D721Med (cell line): ENCODE results near the gene DAW1.

Experiments used
- DNase-seq: peaks from one replicate; pipeline ENCODE4 v3.0.0; 2011; ENCODE audit warnings: low spot score; ENCODE audit not compliant: insufficient read length
- FAIRE-seq: peaks from 2 replicates; lab custom pipeline; 2011; peaks lifted over from hg19 to GRCh38; lab: Jason Lieb, UNC
- TF ChIP-seq, protein P1 (sequence below): IDR thresholded peaks from 2 replicates; pipeline ENCODE4 v1.5.1; 2012; ENCODE audit warnings: mild to moderate bottlenecking, control low read depth; ENCODE audit not compliant: insufficient read depth; ENCODE audit errors: missing control alignments

DAW1 gene

DNA sequence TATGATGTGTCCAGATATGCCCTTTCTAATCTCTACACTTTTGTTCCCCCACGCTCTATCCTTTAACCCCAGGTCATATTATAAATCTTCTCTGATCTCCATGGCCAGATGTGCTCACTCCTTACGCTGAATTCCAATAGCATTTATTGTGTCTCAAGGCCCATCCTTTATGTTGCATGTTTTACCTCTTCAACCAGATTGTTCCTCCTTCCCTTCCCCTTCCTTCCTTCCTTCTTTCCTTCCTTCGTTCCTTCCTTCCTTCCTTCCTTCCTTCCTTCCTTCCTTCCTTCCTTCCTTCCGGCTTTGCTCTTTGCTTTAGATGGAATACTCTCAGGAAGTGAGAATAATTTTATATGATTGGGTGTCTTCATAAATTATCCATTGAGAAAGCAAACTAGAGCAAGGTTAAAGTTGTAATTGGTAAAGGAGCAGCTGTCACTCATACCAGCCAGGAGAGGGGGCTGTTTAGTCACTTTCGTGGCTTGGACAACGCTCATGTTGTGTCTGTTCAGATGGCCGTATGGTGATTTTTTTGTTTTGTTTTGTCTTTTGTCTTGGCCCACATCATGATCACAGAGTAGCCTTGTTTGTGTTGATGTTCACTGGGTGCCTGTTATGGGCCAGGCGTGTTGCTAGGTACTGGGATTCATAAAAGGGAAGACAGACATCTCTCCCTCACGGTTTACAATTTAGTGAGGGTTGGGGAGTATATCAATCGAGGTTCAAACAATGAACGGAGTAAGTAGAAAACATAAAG is 68.0 kb downstream of the DAW1 start:
- DNase-seq (no peak), FAIRE-seq (no peak)
- TF ChIP-seq, protein P1, sequence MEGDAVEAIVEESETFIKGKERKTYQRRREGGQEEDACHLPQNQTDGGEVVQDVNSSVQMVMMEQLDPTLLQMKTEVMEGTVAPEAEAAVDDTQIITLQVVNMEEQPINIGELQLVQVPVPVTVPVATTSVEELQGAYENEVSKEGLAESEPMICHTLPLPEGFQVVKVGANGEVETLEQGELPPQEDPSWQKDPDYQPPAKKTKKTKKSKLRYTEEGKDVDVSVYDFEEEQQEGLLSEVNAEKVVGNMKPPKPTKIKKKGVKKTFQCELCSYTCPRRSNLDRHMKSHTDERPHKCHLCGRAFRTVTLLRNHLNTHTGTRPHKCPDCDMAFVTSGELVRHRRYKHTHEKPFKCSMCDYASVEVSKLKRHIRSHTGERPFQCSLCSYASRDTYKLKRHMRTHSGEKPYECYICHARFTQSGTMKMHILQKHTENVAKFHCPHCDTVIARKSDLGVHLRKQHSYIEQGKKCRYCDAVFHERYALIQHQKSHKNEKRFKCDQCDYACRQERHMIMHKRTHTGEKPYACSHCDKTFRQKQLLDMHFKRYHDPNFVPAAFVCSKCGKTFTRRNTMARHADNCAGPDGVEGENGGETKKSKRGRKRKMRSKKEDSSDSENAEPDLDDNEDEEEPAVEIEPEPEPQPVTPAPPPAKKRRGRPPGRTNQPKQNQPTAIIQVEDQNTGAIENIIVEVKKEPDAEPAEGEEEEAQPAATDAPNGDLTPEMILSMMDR = peak; percentile 80

DNA sequence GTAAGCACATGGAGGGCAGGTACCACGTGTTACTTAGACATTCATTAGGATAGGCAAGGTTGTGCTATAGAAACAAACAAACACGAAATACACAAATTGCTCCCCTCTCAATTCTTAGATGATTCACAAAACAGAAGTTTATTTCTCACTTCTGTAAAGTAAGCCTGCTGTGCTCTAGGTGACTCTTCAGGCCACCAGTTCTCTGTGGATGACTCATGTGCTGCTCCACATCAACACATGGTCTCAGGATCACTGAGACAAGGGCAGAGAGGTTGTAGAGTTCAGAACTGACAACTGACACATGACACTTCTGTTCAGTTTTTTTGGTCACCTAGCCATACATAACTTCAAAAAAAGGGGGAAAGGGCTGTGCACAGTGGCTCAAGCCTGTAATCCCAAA is 70.6 kb downstream of the DAW1 start:
- FAIRE-seq (no peak), DNase-seq (no peak)
- TF ChIP-seq, protein P1 = no peak

DNA sequence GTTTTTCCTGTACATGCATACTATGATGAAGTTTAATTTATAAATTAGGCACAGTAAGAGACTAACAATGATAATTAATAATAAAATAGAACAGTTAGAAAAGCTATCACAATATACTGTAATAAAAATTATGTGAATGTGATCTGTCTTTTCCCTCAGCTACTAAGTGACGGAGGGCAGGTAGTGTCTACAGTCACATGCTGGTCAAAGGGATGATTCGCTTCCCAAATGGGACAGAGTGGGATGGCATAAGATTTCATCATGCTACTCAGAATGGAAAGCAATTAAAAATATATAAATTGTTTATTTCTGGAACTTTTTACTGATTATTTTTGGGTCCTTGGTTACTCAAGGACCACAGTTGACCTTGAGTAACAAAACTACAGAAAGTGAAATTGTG is 71.5 kb downstream of the DAW1 start:
- FAIRE-seq = no peak

DNA sequence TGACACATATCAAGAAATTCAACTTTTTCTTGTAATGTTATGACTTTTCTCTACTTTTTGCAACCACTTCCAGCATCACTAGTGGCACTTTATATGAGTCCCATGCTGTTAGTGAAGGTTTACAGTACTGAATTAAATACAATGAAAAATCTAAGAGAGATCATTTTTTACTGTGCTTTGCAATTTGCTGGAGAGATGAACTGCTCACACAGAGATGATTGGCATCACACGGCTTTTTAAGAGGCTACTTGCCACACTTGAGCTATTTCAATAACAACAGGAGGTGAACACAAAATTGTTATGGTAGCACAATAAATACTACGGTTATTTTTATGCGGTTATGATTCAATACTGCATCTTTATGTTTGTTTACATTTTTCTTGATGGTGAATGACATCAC is 88.9 kb downstream of the DAW1 start:
- DNase-seq (no peak), FAIRE-seq (no peak)
- TF ChIP-seq, protein P1 = no peak

More for the DNA sequence above, 71.5 kb downstream of the DAW1 start:
- no peak for DNase-seq
- TF ChIP-seq, protein P1 = no peak

DNA sequence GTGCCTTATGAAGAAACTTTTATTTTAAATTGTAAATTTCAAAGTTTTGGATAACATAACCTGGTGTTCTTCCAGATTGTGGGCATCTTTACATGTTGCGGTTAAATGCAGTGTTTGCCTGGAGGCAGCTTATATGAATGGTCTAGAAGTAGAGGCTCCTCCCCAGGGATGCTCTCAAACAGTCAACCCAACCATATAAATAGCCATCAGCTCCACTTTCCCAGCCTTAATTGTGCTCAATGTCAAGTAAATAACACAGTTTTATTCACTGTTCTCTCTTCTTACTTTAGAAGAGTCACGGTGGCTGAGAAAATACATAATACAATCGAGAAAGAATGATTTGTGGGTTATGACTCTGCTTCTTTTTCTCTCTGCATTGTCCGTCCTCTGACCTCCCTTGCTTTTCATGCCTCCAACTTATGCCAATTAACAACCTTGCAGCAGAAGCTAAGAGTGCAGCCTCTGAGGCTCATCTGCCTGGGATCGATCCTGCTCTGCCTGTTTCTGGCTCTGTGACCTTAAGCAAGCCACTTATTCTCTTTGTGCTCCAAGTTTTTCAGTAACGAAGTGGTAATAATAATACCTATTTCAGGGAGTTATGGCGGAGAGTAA is 100.3 kb downstream of the DAW1 start:
- FAIRE-seq (no peak), DNase-seq (no peak)
- TF ChIP-seq, protein P1 = no peak

DNA sequence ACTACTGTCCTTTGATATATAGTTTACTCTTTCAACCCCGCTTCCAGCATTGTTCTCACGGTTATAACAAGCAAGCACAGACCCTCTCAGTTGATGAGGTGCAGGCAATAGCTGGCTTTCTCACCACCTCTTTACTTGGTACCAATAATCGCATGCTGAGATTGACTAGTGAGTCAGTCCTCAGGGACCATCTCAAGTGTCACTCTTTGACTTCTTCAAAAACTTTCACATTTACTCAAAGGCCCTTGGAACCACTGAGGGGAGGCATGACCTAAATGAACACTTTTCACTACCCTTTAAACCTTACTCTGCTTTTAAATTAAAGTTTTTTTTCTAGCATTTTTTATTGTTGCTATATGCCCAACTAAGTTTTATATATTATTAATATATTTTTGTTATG is 101.8 kb downstream of the DAW1 start:
- DNase-seq (no peak), FAIRE-seq (no peak)
- TF ChIP-seq, protein P1 = no peak
